WI38 (cell line): ENCODE measurements around the gene MEP1B.
"Not testable (repeated sequence)": the region's sequence is repeated elsewhere in the genome, so short reads cannot be mapped to it uniquely, and the experiment has no call there.

ENCODE experiments used
- H3K4me3 ChIP-seq: 2 replicates; pipeline ENCODE4 v1.5.1; 2011; ENCODE audit warnings: low read depth, mild to moderate bottlenecking, control low read depth, low read length
- CTCF ChIP-seq: IDR thresholded peaks from 2 replicates; pipeline ENCODE4 v1.5.1; 2012; ENCODE audit warnings: low read depth, mild to moderate bottlenecking, control low read depth, low read length

Gene MEP1B

GRCh38 chr18:32160547-32160946 is 29.3 kb upstream of the MEP1B start:
- no peak for TF ChIP-seq CTCF
- H3K4me3 ChIP-seq, result no peak overlapping the region

GRCh38 chr18:32167980-32168730 is 21.7 kb upstream of the MEP1B start:
- no peak for TF ChIP-seq CTCF
- no peak overlapping the region for H3K4me3 ChIP-seq

DNA sequence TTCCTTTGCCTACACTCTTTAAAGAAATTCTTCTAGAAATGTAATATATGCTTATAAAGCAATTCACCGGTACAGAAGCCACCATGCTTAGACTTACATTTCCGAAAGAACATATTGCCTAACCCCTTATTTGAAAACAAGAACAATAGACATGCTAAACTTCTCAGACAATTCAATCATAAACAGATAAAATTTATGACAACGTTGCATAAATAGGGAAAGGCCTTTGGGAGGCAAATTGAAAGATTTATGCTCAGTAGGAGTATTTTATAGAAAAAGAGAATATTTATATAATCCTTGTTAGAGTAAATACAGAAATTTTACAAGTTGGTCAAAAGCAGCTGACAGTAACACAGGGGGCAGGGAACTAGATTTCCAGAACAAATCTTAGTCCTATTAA is 16.2 kb upstream of the MEP1B start:
- no peak for TF ChIP-seq CTCF
- H3K4me3 ChIP-seq, result no peak overlapping the region

- no peak for TF ChIP-seq CTCF
- no peak overlapping the region for H3K4me3 ChIP-seq
These were observed 15.1 kb upstream of the MEP1B start for GRCh38 chr18:32174719-32175118.

- TF ChIP-seq CTCF, result no peak
- no peak overlapping the region for H3K4me3 ChIP-seq
These were observed 14.6 kb upstream of the MEP1B start for GRCh38 chr18:32175265-32175664.

GRCh38 chr18:32176745-32177144 is 13.1 kb upstream of the MEP1B start:
- not testable (repeated sequence) for H3K4me3 ChIP-seq

GRCh38 chr18:32177530-32177929 is 12.3 kb upstream of the MEP1B start:
- TF ChIP-seq CTCF, result no peak

DNA sequence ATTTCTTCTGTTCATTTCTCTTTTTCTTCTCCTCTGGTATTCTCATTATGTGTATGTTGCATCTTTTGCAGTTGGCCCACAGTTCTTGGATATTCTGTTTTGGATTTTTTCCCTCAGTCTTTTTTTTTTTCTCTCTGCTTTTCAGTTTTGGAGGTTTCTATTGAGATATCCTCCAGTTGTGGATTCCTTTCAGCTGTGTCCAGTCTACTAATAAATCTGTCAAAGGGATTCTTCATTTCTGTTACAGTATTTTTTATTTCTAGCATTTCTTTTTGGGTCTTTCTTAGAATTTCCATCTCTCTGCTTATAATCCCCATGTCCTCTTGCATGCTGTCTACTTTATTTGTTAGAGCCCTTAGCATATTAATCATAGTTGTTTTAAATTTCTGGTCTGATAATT is 6.3 kb upstream of the MEP1B start:
- no peak for TF ChIP-seq CTCF
- H3K4me3 ChIP-seq, result no peak overlapping the region

More at GRCh38 chr18:32177530-32177929, 12.3 kb upstream of the MEP1B start:
- H3K4me3 ChIP-seq, result no peak overlapping the region
